GM19025 (cell line): ENCODE data around the gene L3MBTL2.

Experiments used
- ATAC-seq: cut with Tn5 transposase; IDR thresholded peaks from one replicate; pipeline ENCODE4 v1.9.1; 2021; ENCODE audit warnings: mild to moderate bottlenecking, low read depth, moderate library complexity; ENCODE audit not compliant: unreplicated experiment

L3MBTL2 gene

GRCh38 chr22:41264408-41264941 lies 59.4 kb downstream of the L3MBTL2 start:
- no peak for ATAC-seq

DNA sequence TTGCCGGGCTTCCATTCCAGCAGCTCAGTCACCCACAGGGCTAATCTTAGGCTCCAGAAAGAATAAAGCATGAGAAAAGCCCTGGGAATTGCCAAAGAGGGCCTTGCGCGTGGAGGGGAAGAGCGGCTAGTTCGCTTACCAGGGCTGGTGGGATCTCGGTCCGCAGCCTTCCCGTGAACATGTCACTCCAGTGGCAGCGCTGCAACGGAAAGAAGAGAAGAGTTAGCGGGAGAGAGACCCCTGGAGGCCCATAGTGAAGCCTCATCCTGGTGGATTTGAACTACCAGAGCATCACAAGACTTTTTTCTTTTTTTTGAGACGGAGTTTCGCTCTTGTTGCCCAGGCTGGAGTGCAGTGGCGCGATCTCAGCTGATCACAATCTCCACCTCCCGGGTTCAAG lies 62.8 kb downstream of the L3MBTL2 start:
- no peak for ATAC-seq

DNA sequence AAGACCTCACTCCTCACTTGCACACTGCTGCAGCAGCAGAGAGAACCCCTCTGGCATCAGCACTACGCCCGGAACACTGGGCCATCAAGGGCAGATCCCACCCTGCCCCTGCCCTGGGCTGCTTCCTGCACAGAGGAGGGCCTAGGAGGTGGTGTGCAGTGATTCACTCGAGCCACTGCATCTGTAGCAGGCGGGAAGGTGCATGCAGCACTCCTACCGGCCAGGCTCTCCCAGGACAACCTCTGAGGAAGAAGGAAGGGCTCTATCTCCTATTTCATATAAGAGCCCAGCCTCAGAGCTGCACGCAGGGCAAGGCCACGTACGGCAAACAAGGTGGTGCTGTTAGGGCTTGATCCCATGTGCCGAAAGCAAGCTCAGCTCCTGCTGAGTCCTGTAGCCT lies 66.7 kb downstream of the L3MBTL2 start:
- no peak for ATAC-seq

DNA sequence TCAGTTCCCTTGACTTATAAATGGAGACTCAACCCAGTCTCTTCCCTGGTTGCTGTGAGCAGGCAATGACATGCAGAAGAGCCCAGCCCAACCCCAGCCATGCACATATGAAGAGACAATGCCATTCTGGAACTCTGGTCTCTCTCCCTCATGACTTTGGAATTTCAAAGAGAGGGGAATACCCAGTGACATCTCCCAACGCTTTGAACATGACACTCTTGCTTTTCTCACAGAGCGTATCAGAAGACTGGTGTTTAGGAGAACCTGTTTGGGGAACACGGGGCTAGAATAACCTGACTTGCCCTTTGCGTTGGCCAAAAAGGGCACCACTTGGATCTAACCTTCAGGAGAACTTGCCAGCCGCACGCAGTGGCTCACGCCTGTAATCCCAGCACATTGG lies 68.0 kb downstream of the L3MBTL2 start:
- no peak for ATAC-seq

DNA sequence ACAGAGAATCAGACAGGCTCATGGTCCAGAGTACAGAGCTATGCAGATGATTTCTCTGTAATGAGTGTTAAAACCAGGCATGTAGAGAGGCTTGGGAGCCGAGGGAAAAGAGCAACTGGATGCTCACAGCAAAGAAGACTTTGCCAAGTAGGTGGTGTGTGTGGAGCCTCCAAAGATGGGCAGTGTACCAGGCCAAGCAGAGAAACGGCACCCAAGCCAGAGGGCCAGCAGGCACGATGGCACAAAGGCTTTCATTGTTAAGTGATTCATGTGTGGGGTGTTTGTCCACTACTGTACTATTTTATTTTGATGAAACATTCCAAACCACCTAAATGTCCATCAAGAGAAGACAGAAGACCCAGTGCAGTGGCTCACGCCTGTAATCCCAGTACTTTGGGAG lies 69.7 kb downstream of the L3MBTL2 start:
- ATAC-seq, result no peak

DNA sequence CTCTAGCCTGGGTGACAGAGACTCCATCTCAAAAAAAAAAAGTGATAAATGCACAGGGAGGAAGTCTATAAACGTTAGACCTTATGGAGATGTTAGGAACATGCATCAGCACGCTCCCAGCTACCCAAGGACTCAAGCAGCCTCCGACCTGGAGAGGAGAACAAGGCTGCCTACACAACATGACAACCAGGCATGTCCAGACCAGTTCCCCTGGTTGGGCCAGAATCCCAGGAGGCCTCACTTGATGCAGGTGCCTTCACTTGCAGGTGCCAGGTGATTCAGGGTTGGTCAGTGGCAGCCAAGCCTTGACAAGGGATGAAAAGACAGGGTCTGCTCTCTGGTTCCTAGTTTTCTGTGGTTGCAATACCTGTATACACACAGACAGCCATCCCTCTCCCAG lies 75.0 kb downstream of the L3MBTL2 start:
- ATAC-seq, result no peak

GRCh38 chr22:41280854-41281253 lies 75.7 kb downstream of the L3MBTL2 start:
- ATAC-seq, result no peak
